CD14-positive monocyte (primary cell): ENCODE results near the gene CNTN2. TPM values are rescaled to one million over a fixed set of nuclear protein-coding genes. Genes with fewer than 3 reads are reported as not detected.

Source experiments
- DNase-seq, 3 donors: peaks; one replicate each; pipeline ENCODE4 v3.0.0-alpha.2; 2011 to 2022
- H2AFZ ChIP-seq: 2 replicates; pipeline ENCODE4 v1.6.0; 2012; ENCODE audit warnings: mild to moderate bottlenecking, low read depth, low read length, inconsistent platforms; ENCODE audit not compliant: insufficient read depth, poor library complexity, severe bottlenecking
- H3K27ac ChIP-seq, 2 donors: 1 replicate in 1 of 2; 2 replicates in 1 of 2; pipeline ENCODE4 v1.5.1; 2012 to 2013; ENCODE audit warnings: low read length in 2 of 2, control low read depth in 1 of 2, inconsistent platforms in 1 of 2, low read depth in 1 of 2, mild to moderate bottlenecking in 1 of 2
- H3K27me3 ChIP-seq, 2 donors: one replicate each; pipeline versions ENCODE4 v1.6.0 to v1.6.1; 2011 to 2013; ENCODE audit warnings: low read length in 2 of 2; ENCODE audit not compliant: control insufficient read depth in 2 of 2, insufficient read depth in 2 of 2
- H3K36me3 ChIP-seq, 2 donors: replicated peaks in 1 of 2; 1 replicate in 1 of 2; 2 replicates in 1 of 2; pipeline versions ENCODE4 v1.5.1 to v1.6.1; 2012 to 2013; ENCODE audit warnings: low read length in 2 of 2, control low read depth in 1 of 2, inconsistent platforms in 1 of 2, mild to moderate bottlenecking in 1 of 2; ENCODE audit not compliant: insufficient read depth in 2 of 2, control insufficient read depth in 1 of 2
- H3K4me1 ChIP-seq, 2 donors: 1 replicate in 1 of 2; 2 replicates in 1 of 2; pipeline versions ENCODE4 v1.5.1 to v1.6.1; 2012 to 2013; ENCODE audit warnings: low read length in 2 of 2, control low read depth in 1 of 2, inconsistent platforms in 1 of 2, mild to moderate bottlenecking in 1 of 2, moderate library complexity in 1 of 2; ENCODE audit not compliant: insufficient read depth in 2 of 2, control insufficient read depth in 1 of 2
- H3K4me2 ChIP-seq: replicated peaks from 2 replicates; pipeline ENCODE3; 2012; ENCODE audit warnings: low read length, moderate library complexity, mild to moderate bottlenecking; ENCODE audit not compliant: poor library complexity, severe bottlenecking; ENCODE audit errors: extremely low read depth
- H3K4me3 ChIP-seq, 3 experiments: fragments of 200-600 bp in 1 of 3; sonication (generic) in 1 of 3; replicated peaks in 1 of 3; 1 replicate in 2 of 3; 2 replicates in 1 of 3; pipeline ENCODE4 v1.5.1; 2011 to 2013; ENCODE audit warnings: low read length in 3 of 3, mild to moderate bottlenecking in 3 of 3, control low read depth in 2 of 3, low read depth in 2 of 3, inconsistent platforms in 1 of 3, moderate library complexity in 1 of 3
- H3K79me2 ChIP-seq: 2 replicates; pipeline ENCODE4 v1.6.0; 2012; ENCODE audit warnings: mild to moderate bottlenecking, control low read depth, inconsistent platforms, low read length, moderate library complexity; ENCODE audit not compliant: insufficient read depth
- H3K9ac ChIP-seq: 2 replicates; pipeline ENCODE4 v1.6.0; 2017; ENCODE audit warnings: low read length, mild to moderate bottlenecking; ENCODE audit not compliant: insufficient read depth, poor library complexity, severe bottlenecking
- H3K9me3 ChIP-seq, 2 donors: replicated peaks in 1 of 2; 1 replicate in 1 of 2; 2 replicates in 1 of 2; pipeline versions ENCODE4 v1.5.1 to v1.6.1; 2012 to 2013; ENCODE audit warnings: low read length in 2 of 2, control low read depth in 1 of 2; ENCODE audit not compliant: control insufficient read depth in 1 of 2, insufficient read depth in 1 of 2
- H4K20me1 ChIP-seq: 2 replicates; pipeline ENCODE4 v1.6.0; 2012; ENCODE audit warnings: mild to moderate bottlenecking, low read length, control low read depth, moderate library complexity; ENCODE audit not compliant: insufficient read depth
- H3K27ac Mint-ChIP-seq, 7 donors: one replicate each; pipeline ENCODE4 v1.8.0; 2020; ENCODE audit warnings: mild to moderate bottlenecking in 7 of 7, mixed read lengths in 7 of 7, moderate library complexity in 6 of 7, inconsistent platforms in 2 of 7
- H3K27me3 Mint-ChIP-seq, 3 donors: one replicate each; pipeline ENCODE4 v1.8.0; 2021 to 2022; ENCODE audit warnings: low read depth in 3 of 3, mild to moderate bottlenecking in 3 of 3, mixed read lengths in 3 of 3, moderate library complexity in 3 of 3, inconsistent platforms in 1 of 3
- H3K36me3 Mint-ChIP-seq, 2 donors: one replicate each; pipeline ENCODE4 v1.8.0; 2020; ENCODE audit warnings: mixed read lengths in 2 of 2, inconsistent platforms in 1 of 2, mild to moderate bottlenecking in 1 of 2
- H3K4me1 Mint-ChIP-seq: one replicate; pipeline ENCODE4 v1.8.0; 2020; ENCODE audit warnings: mild to moderate bottlenecking, mixed read lengths
- H3K4me3 Mint-ChIP-seq, 2 donors: one replicate each; pipeline ENCODE4 v1.8.0; 2020; ENCODE audit warnings: mild to moderate bottlenecking in 2 of 2, mixed read lengths in 2 of 2, moderate library complexity in 1 of 2
- H3K9me3 Mint-ChIP-seq, 7 donors: one replicate each; pipeline ENCODE4 v1.8.0; 2020 to 2022; ENCODE audit warnings: mixed read lengths in 7 of 7, mild to moderate bottlenecking in 6 of 7, moderate library complexity in 6 of 7, inconsistent platforms in 2 of 7
- WGBS: methylation state at CpG from one replicate; pipeline ENCODE4 v1.1.5; 2013; ENCODE audit warnings: missing lambda C conversion rate; ENCODE audit not compliant: insufficient coverage; 5-methylcytosine and 5-hydroxymethylcytosine counted together
- intact Hi-C, 2 donors: fragments of 100-400 bp; cut with micrococcal nuclease; formaldehyde crosslinking; loops; one replicate each; pipeline versions ENCODE4 v1.15.0 to v1.15.1; 2023
- polyA plus RNA-seq, 3 donors: library from polyadenylated mRNA; depleted of rRNA in 1 of 3; unstranded in 2 of 3; stranded (reverse) in 1 of 3; fragments of 300-500 nt in 2 of 3; fragments of >200 nt in 1 of 3; fragmentation: Illumina TruSeq in 2 of 3; gene quantifications; 1 replicate in 2 of 3; 2 replicates in 1 of 3; pipeline ENCODE4 v1.2.3, GENCODE V29; 2012 to 2021
- TF ChIP-seq, protein P1 (sequence below): fragments of 200-600 bp; IDR thresholded peaks from one replicate; pipeline ENCODE4 v1.8.0; 2022; ENCODE audit warnings: antibody characterized with exemption, mild to moderate bottlenecking

CNTN2 gene
- polyA plus RNA-seq, 3 donors: not detected

DNA sequence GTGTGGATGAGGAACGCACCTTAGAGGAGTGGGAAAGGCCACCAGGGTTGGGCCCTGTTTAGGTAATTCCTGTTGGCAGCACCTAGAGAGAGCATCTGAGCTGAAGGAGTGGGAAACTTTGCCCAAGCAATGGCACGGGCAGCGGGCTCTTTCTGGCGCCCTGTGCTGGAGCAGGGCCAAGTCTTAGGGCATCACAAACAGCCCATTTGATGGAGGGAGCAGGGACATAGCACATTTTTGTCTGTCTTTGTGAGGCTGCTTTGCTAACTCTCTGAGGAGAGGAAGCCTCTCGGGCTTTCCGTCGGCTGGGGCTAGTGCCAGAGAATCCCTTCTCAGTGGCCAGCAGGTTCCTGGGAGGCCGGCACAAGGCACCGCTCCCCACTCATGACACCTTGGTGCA lies 22.5 kb upstream of the CNTN2 start:
- TF ChIP-seq, protein P1, sequence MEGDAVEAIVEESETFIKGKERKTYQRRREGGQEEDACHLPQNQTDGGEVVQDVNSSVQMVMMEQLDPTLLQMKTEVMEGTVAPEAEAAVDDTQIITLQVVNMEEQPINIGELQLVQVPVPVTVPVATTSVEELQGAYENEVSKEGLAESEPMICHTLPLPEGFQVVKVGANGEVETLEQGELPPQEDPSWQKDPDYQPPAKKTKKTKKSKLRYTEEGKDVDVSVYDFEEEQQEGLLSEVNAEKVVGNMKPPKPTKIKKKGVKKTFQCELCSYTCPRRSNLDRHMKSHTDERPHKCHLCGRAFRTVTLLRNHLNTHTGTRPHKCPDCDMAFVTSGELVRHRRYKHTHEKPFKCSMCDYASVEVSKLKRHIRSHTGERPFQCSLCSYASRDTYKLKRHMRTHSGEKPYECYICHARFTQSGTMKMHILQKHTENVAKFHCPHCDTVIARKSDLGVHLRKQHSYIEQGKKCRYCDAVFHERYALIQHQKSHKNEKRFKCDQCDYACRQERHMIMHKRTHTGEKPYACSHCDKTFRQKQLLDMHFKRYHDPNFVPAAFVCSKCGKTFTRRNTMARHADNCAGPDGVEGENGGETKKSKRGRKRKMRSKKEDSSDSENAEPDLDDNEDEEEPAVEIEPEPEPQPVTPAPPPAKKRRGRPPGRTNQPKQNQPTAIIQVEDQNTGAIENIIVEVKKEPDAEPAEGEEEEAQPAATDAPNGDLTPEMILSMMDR: no peak
- Mint-ChIP-seq H3K36me3 (no peaks in the 10 kb centered on the region), H3K4me3 (no peak overlapping the region), H3K9me3 (peaks cover 0 to 2% (median 0%) of the 10 kb centered on the region in 7 donors), H3K27ac (no peak overlapping the region), H3K4me1 (no peaks in the 10 kb centered on the region), H3K27me3 (peaks cover 1 to 8% (median 7%) of the 10 kb centered on the region in 3 donors)
- Histone ChIP-seq H3K79me2 (no peaks in the 10 kb centered on the region), H3K27ac (no peak overlapping the region), H4K20me1 (no peaks in the 10 kb centered on the region), H3K9me3 (no peaks in the 10 kb centered on the region), H3K36me3 (no peaks in the 10 kb centered on the region), H3K4me3 (no peak overlapping the region), H2AFZ (no peak overlapping the region), H3K9ac (no peak overlapping the region), H3K4me1 (no peaks in the 10 kb centered on the region), H3K4me2 (no peak overlapping the region), H3K27me3 (no peaks in the 10 kb centered on the region)
- 95% methylated on average over 9 of the region's 9 CpGs for WGBS
- DNase-seq: no peak
- intact Hi-C loops: no loop called here

DNA sequence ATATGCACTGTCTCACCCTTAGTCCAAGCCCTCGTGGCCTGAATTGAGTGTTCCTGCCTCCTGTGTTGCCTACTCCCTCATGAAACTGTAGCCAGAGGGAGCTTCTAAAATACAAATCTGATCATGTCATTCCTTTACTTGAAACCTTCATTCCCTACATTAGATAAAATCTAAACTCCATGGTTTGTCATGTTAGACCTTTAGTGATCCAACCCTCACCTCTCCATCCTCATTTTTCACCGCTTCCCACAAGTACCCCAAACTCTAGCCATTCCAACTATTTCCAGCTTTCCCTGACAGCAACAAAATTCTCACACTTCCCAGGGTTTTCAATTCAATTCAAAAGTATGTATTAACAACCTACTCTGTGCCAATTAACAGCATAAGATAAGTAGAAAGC lies 18.3 kb upstream of the CNTN2 start:
- Mint-ChIP-seq H3K27me3 (peaks cover 0 to 7% (median 6%) of the 10 kb centered on the region in 3 donors), H3K4me1 (no peaks in the 10 kb centered on the region), H3K36me3 (no peaks in the 10 kb centered on the region), H3K4me3 (no peak overlapping the region), H3K9me3 (no peaks in the 10 kb centered on the region), H3K27ac (no peak overlapping the region)
- no peaks in the 10 kb centered on the region for H3K9me3 ChIP-seq
- no peak overlapping the region for H2AFZ ChIP-seq
- H3K4me1 ChIP-seq: no peaks in the 10 kb centered on the region
- intact Hi-C loops: no loop called here
- no peak overlapping the region for H3K4me2 ChIP-seq
- H3K79me2 ChIP-seq: no peaks in the 10 kb centered on the region
- H3K36me3 ChIP-seq: no peaks in the 10 kb centered on the region
- TF ChIP-seq, protein P1: no peak
- no peaks in the 10 kb centered on the region for H4K20me1 ChIP-seq
- H3K4me3 ChIP-seq: no peak overlapping the region
- no peak for DNase-seq
- H3K27me3 ChIP-seq: no peaks in the 10 kb centered on the region
- no peak overlapping the region for H3K9ac ChIP-seq
- no peak overlapping the region for H3K27ac ChIP-seq
- WGBS: 90% methylated on average over 2 of the region's 2 CpGs
